ENCODE data around the gene SPATA9. TPM values are rescaled to one million over a fixed set of nuclear protein-coding genes. Genes with fewer than 3 reads are reported as not detected.

The SPATA9 gene
- total and polyA plus RNA-seq, 9 of the 15 experiments (the other 6 are each of a cell fraction or from before 2014, with no cell fraction given): 0.16 to 5.5 (median 0.39) TPM; not detected in 3

- Histone ChIP-seq H3K36me3 (ENCODE audit: control insufficient read depth, insufficient read depth, low read length) (no peaks in the 10 kb centered on the region), H3K9ac (ENCODE audit: insufficient read depth in 1 of 2, low read depth in 2 of 2, low read length in 2 of 2) (0 out of 4 replicates have a peak overlapping the region, but pooled peaks of 1 of the 2 experiments have one; percentile 6), H3K9me1 (ENCODE audit: control insufficient read depth, insufficient read depth, low read length) (no peaks in the 10 kb centered on the region), H3K27ac (ENCODE audit: extremely low read depth, low read depth, low read length) (peak overlapping the region; percentile 27; the same call in 2 of the 3 replicates), H3K27me3 (ENCODE audit: control insufficient read depth in 2 of 2, insufficient read depth in 2 of 2, low read length in 2 of 2) (no peaks in the 10 kb centered on the region), H3K4me3 (no peak overlapping the region), H3K4me2 (ENCODE audit: insufficient read depth, low read length) (no peak overlapping the region), H2AFZ (ENCODE audit: low read depth, low read length) (peak overlapping the region; percentile 46; the same call in 1 of the 2 replicates), H3K79me2 (ENCODE audit: control insufficient read depth, insufficient read depth, low read length) (peaks cover 4% of the 10 kb centered on the region; the same call in 2 of the 3 replicates), H3K9me3 (replicated peaks; ENCODE audit: control insufficient read depth, insufficient read depth, low read depth, low read length) (no peaks in the 10 kb centered on the region), H3K4me1 (replicated peaks in 1 of 2; ENCODE audit: control insufficient read depth in 2 of 2, insufficient read depth in 2 of 2, low read length in 2 of 2) (peaks cover 23 to 64% of the 10 kb centered on the region in 2 experiments), H4K20me1 (replicated peaks; ENCODE audit: control insufficient read depth, insufficient read depth, low read length) (no peaks in the 10 kb centered on the region)
- intact Hi-C loops (cut with micrococcal nuclease): loop anchor here (10.0 kb wide), 1 partner anchor 1217 kb away; the partner anchor contains the start of gene LNPEP
- 15% methylated on average over 2 of the region's 2 CpGs for WGBS (ENCODE audit: insufficient coverage, low coverage, missing lambda C conversion rate)
- peak in 1 of 4 experiments; percentile 55 for DNase-seq (ENCODE audit: extremely low read depth in 1 of 4, low spot score in 3 of 4)
- peak; percentile 43 for ATAC-seq
- ChIA-PET CTCF (ENCODE audit: low intra/inter-chr PET ratio) (no interaction called here), POLR2A (interaction anchor here (1.1 to 1.5 kb wide), 4 partner anchors 14 to 71 kb away, joined by 3 to 9 read pairs (median 4); partner anchors contain the start of genes RFESD and RHOBTB3)
- in situ Hi-C loops (cut with MboI): no loop called here
- FAIRE-seq: no peak
- BruUV-seq (replicated peaks): no TSS peak
- TF ChIP-seq FOXA1 (IDR thresholded peaks at IDR 0.05; ENCODE audit: borderline replicate concordance) (no peak), MYC (IDR thresholded peaks at IDR 0.05; ENCODE audit: low read depth, low read length) (0 out of 2 replicates have a peak, but pooled peaks have one; percentile 27), MYC (CRISPR knock-in tag; IDR thresholded peaks at IDR 0.05; ENCODE audit: borderline replicate concordance, low read depth) (no peak), BRCA1 (IDR thresholded peaks at IDR 0.05) (no peak), BRCA1 (CRISPR knock-in tag; IDR thresholded peaks at IDR 0.05) (no peak), SP1 (CRISPR knock-in tag; IDR thresholded peaks at IDR 0.05) (no peak), RCOR1 (IDR thresholded peaks at IDR 0.05; ENCODE audit: borderline replicate concordance in 1 of 2, low read depth in 2 of 2, low read length in 2 of 2) (0 out of 4 replicates have a peak, but pooled peaks of 1 of the 2 experiments have one; percentile 12), ZNF311 (CRISPR knock-in tag; IDR thresholded peaks at IDR 0.05) (no peak), NFATC3 (IDR thresholded peaks at IDR 0.05) (no peak), CREM (IDR thresholded peaks at IDR 0.05; ENCODE audit: low read depth) (no peak), ZBED1 (IDR thresholded peaks at IDR 0.05) (no peak), MAZ (CRISPR knock-in tag; conservative IDR thresholded peaks at IDR 0.05 in 1 of 2, IDR thresholded peaks at IDR 0.05 in 1 of 2) (no peak), PML (IDR thresholded peaks at IDR 0.05; ENCODE audit: low read length) (no peak), BDP1 (IDR thresholded peaks at IDR 0.05; ENCODE audit: insufficient read depth, insufficient read length) (no peak), POLR2B (IDR thresholded peaks at IDR 0.05; ENCODE audit: low read depth, partially characterized antibody) (no peak)
- TF ChIP-seq, protein P1, sequence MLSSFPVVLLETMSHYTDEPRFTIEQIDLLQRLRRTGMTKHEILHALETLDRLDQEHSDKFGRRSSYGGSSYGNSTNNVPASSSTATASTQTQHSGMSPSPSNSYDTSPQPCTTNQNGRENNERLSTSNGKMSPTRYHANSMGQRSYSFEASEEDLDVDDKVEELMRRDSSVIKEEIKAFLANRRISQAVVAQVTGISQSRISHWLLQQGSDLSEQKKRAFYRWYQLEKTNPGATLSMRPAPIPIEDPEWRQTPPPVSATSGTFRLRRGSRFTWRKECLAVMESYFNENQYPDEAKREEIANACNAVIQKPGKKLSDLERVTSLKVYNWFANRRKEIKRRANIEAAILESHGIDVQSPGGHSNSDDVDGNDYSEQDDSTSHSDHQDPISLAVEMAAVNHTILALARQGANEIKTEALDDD (IDR thresholded peaks at IDR 0.05): peak; percentile 69
- TF ChIP-seq, protein P2, sequence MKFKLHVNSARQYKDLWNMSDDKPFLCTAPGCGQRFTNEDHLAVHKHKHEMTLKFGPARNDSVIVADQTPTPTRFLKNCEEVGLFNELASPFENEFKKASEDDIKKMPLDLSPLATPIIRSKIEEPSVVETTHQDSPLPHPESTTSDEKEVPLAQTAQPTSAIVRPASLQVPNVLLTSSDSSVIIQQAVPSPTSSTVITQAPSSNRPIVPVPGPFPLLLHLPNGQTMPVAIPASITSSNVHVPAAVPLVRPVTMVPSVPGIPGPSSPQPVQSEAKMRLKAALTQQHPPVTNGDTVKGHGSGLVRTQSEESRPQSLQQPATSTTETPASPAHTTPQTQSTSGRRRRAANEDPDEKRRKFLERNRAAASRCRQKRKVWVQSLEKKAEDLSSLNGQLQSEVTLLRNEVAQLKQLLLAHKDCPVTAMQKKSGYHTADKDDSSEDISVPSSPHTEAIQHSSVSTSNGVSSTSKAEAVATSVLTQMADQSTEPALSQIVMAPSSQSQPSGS (CRISPR knock-in tag; IDR thresholded peaks at IDR 0.05): no peak
These were observed 34.6 kb upstream of the SPATA9 start for GRCh38 chr5:95717439-95717838.
